GM23338 (cell line): Measurements from ENCODE around the gene BHLHE23. TPM values are rescaled to one million over a fixed set of nuclear protein-coding genes. Genes with fewer than 3 reads are reported as not detected.

Source experiments
- ATAC-seq: fragments of 200-7000 bp; cut with Tn5 transposase; 3 replicates; pipeline ENCODE4 v1.9.1; 2020
- DNase-seq: peaks from one replicate; pipeline ENCODE4 v3.0.0-alpha.2; 2015; ENCODE audit warnings: low spot score
- H2AFZ ChIP-seq: fragments of 200-600 bp; sonication (generic); 2 replicates; pipeline ENCODE4 v1.8.0; 2016; ENCODE audit warnings: antibody characterized with exemption, mild to moderate bottlenecking, moderate library complexity
- H3F3A ChIP-seq: fragments of 200-600 bp; sonication (generic); replicated peaks from 2 replicates; pipeline ENCODE4 v1.8.0; 2017; ENCODE audit warnings: antibody characterized with exemption, mixed run types, low read depth
- H3K27ac ChIP-seq: fragments of 200-600 bp; sonication (generic); 2 replicates; pipeline ENCODE4 v1.6.1; 2016; ENCODE audit warnings: low read depth
- H3K27me3 ChIP-seq: fragments of 200-600 bp; sonication (generic); 2 replicates; pipeline ENCODE4 v1.8.0; 2016; ENCODE audit warnings: mild to moderate bottlenecking, mixed run types, moderate library complexity; ENCODE audit not compliant: insufficient read depth
- H3K36me3 ChIP-seq: fragments of 200-600 bp; sonication (generic); 2 replicates; pipeline ENCODE4 v1.8.0; 2016; ENCODE audit warnings: mild to moderate bottlenecking; ENCODE audit not compliant: insufficient read depth
- H3K4me1 ChIP-seq: fragments of 200-600 bp; sonication (generic); 2 replicates; pipeline ENCODE4 v1.8.0; 2016; ENCODE audit warnings: mild to moderate bottlenecking, moderate library complexity; ENCODE audit not compliant: insufficient read depth
- H3K4me2 ChIP-seq: fragments of 200-600 bp; sonication (generic); 2 replicates; pipeline ENCODE4 v1.7.1; 2017; ENCODE audit warnings: mixed run types
- H3K4me3 ChIP-seq: fragments of 200-600 bp; sonication (generic); 2 replicates; pipeline ENCODE4 v1.6.1; 2016; ENCODE audit warnings: mixed run types
- H3K79me2 ChIP-seq: fragments of 200-600 bp; sonication (generic); replicated peaks from 2 replicates; pipeline ENCODE4 v1.8.0; 2017; ENCODE audit warnings: mild to moderate bottlenecking; ENCODE audit not compliant: insufficient read depth
- H3K9me2 ChIP-seq: fragments of 200-600 bp; sonication (generic); 2 replicates; pipeline ENCODE4 v1.8.0; 2017; ENCODE audit not compliant: insufficient read depth
- H4K20me1 ChIP-seq: fragments of 200-600 bp; sonication (generic); replicated peaks from 2 replicates; pipeline ENCODE4 v1.8.0; 2017; ENCODE audit warnings: mild to moderate bottlenecking; ENCODE audit not compliant: insufficient read depth
- H3K27ac Mint-ChIP-seq: 2 replicates; pipeline ENCODE4 v1.8.0; 2020; ENCODE audit warnings: inconsistent platforms, mild to moderate bottlenecking, moderate library complexity, mixed read lengths
- H3K27me3 Mint-ChIP-seq: 3 replicates; pipeline ENCODE4 v1.8.0; 2022; ENCODE audit warnings: low read depth, mild to moderate bottlenecking, moderate library complexity, mixed read lengths, inconsistent platforms; ENCODE audit not compliant: insufficient read depth, poor library complexity
- H3K36me3 Mint-ChIP-seq: 3 replicates; pipeline ENCODE4 v1.8.0; 2021; ENCODE audit warnings: low read depth, mild to moderate bottlenecking, inconsistent platforms, moderate library complexity, mixed read lengths
- H3K4me1 Mint-ChIP-seq: 3 replicates; pipeline ENCODE4 v1.8.0; 2020; ENCODE audit warnings: mild to moderate bottlenecking, inconsistent platforms, mixed read lengths
- H3K4me3 Mint-ChIP-seq: 3 replicates; pipeline ENCODE4 v1.8.0; 2021; ENCODE audit warnings: moderate library complexity, mild to moderate bottlenecking, inconsistent platforms, mixed read lengths
- H3K9me3 Mint-ChIP-seq: 3 replicates; pipeline ENCODE4 v1.8.0; 2020; ENCODE audit warnings: moderate library complexity, mild to moderate bottlenecking, inconsistent platforms, mixed read lengths
- CTCF ChIP-seq, 2 experiments: fragments of 200-600 bp in 1 of 2; sonication (generic) in 1 of 2; conservative IDR thresholded peaks; 2 replicates each; pipeline versions ENCODE4 v1.5.1 to v1.6.1; 2016 to 2017; ENCODE audit warnings: antibody characterized with exemption in 2 of 2, low read depth in 2 of 2, mild to moderate bottlenecking in 2 of 2, moderate library complexity in 1 of 2
- ETS1 ChIP-seq: IDR thresholded peaks from 2 replicates; pipeline ENCODE4 v1.6.1; 2016; ENCODE audit warnings: antibody characterized with exemption
- EZH2 ChIP-seq: fragments of 200-600 bp; sonication (generic); IDR thresholded peaks from one replicate; pipeline ENCODE4 v1.8.0; 2017; ENCODE audit warnings: antibody characterized with exemption, mild to moderate bottlenecking, low read depth; ENCODE audit not compliant: unreplicated experiment
- EZH2phosphoT487 ChIP-seq: fragments of 200-600 bp; sonication (generic); IDR thresholded peaks from one replicate; pipeline ENCODE4 v1.8.1; 2018; ENCODE audit warnings: antibody characterized with exemption; ENCODE audit not compliant: unreplicated experiment
- JUNB ChIP-seq: IDR thresholded peaks from one replicate; pipeline ENCODE4 v1.6.1; 2016; ENCODE audit warnings: antibody characterized with exemption; ENCODE audit not compliant: unreplicated experiment
- POLR2AphosphoS5 ChIP-seq: IDR thresholded peaks from 2 replicates; pipeline ENCODE4 v1.6.1; 2016; ENCODE audit warnings: antibody characterized with exemption, low read depth
- STAT1 ChIP-seq: IDR thresholded peaks from one replicate; pipeline ENCODE4 v1.6.1; 2016; ENCODE audit warnings: antibody characterized with exemption; ENCODE audit not compliant: unreplicated experiment
- ZNF331 ChIP-seq: fragments of 250-450 bp; sonication (Bioruptor Pico); IDR thresholded peaks from 2 replicates; pipeline ENCODE4 v1.5.0; 2020; ENCODE audit warnings: low read depth, mild to moderate bottlenecking, moderate library complexity
- ZNF462 ChIP-seq: fragments of 250-450 bp; sonication (Bioruptor Pico); IDR thresholded peaks from 2 replicates; pipeline ENCODE4 v1.5.0; 2020; ENCODE audit warnings: mild to moderate bottlenecking, moderate library complexity
- polyA plus RNA-seq: library from polyadenylated mRNA; unstranded; fragments of >200 nt; fragmentation: Nextera tagmentation; extraction: Ambion mirVana; gene quantifications from 2 replicates; pipeline ENCODE4 v1.2.1, GENCODE V29; 2016
- total RNA-seq: library from RNA; depleted of rRNA; stranded (reverse); fragments of >200 nt; shearing (Covaris generic); gene quantifications from 2 replicates; pipeline ENCODE4 v1.2.3, GENCODE V29; 2014

Gene BHLHE23
- total and polyA plus RNA-seq, 2 experiments from 2014 or later, result 0.52 to 5.0 TPM

- no peaks in the 10 kb centered on the region for H3K36me3 Mint-ChIP-seq
- H3K27me3 Mint-ChIP-seq, result peaks cover 39% of the 10 kb centered on the region
- no peaks in the 10 kb centered on the region for H4K20me1 ChIP-seq
- H3K4me1 ChIP-seq, result peaks cover 54% of the 10 kb centered on the region
- H3K27me3 ChIP-seq, result peaks cover 6% of the 10 kb centered on the region; the same call in 1 of the 2 replicates
- peaks cover 59% of the 10 kb centered on the region for H3K4me1 Mint-ChIP-seq
- H3K4me3 Mint-ChIP-seq, result peak overlapping the region; percentile 48
- H3K27ac ChIP-seq, result peak overlapping the region; percentile 93
- peaks cover 3% of the 10 kb centered on the region; the same call in 1 of the 3 replicates for H3K9me3 Mint-ChIP-seq
- H3K4me2 ChIP-seq, result peak overlapping the region; percentile 72
- peak overlapping the region; percentile 85 for H3K27ac Mint-ChIP-seq
- peak; percentile 28 for ATAC-seq
- H3K4me3 ChIP-seq, result peak overlapping the region; percentile 39; the same call in 1 of the 2 replicates
- DNase-seq, result peak; percentile 76
- H3K9me2 ChIP-seq, result no peaks in the 10 kb centered on the region
- no peak for TF ChIP-seq ZNF331 (CRISPR knock-in tag)
- no peak for TF ChIP-seq STAT1
- no peak for TF ChIP-seq JUNB
- peak; percentile 9; the same call in 1 of the 2 replicates for TF ChIP-seq ETS1
- peak; percentile 50 for TF ChIP-seq POLR2AphosphoS5
- TF ChIP-seq EZH2phosphoT487, result no peak
- TF ChIP-seq ZNF462 (CRISPR knock-in tag), result peak; percentile 20
- TF ChIP-seq CTCF (conservative IDR thresholded peaks at IDR 0.05; ENCODE audit: low read depth in 2 of 2), result peak; percentile 19 to 24; a peak in 2 of 4 replicates
- no peak for TF ChIP-seq EZH2
- no peak overlapping the region for H2AFZ ChIP-seq
- no peaks in the 10 kb centered on the region for H3K79me2 ChIP-seq
- H3K36me3 ChIP-seq, result no peaks in the 10 kb centered on the region
- peaks cover 41% of the 10 kb centered on the region for H3F3A ChIP-seq
Measured at GRCh38 chr20:63032861-63033793, 26.4 kb upstream of the BHLHE23 start.
